Neuronal stem cell (in vitro differentiated cells): Measurements from ENCODE around the gene FLNC.

Experiments
- DNase-seq: peaks from one replicate; pipeline ENCODE4 v3.0.0-alpha.2; 2013; ENCODE audit warnings: low spot score
- H2AFZ ChIP-seq: one replicate; pipeline ENCODE4 v1.6.1; 2013; ENCODE audit warnings: mild to moderate bottlenecking, low read length, inconsistent platforms
- H2AK5ac ChIP-seq: 2 replicates; pipeline ENCODE4 v1.6.1; 2013; ENCODE audit warnings: low read depth, mild to moderate bottlenecking, inconsistent platforms, low read length, moderate library complexity, mixed read lengths
- H2BK120ac ChIP-seq: 2 replicates; pipeline ENCODE4 v1.6.1; 2013; ENCODE audit warnings: low read depth, mild to moderate bottlenecking, inconsistent platforms, low read length, moderate library complexity, mixed read lengths
- H2BK12ac ChIP-seq: one replicate; pipeline ENCODE4 v1.6.1; 2013; ENCODE audit warnings: low read length, inconsistent platforms
- H2BK15ac ChIP-seq: 2 replicates; pipeline ENCODE4 v1.6.1; 2013; ENCODE audit warnings: mild to moderate bottlenecking, low read length, inconsistent platforms, mixed read lengths
- H2BK5ac ChIP-seq: one replicate; pipeline ENCODE4 v1.6.1; 2013; ENCODE audit warnings: inconsistent platforms, mild to moderate bottlenecking, low read length, moderate library complexity
- H3K14ac ChIP-seq: one replicate; pipeline ENCODE4 v1.6.1; 2013; ENCODE audit warnings: low read length, inconsistent platforms
- H3K18ac ChIP-seq: 2 replicates; pipeline ENCODE4 v1.6.1; 2013; ENCODE audit warnings: low read length, inconsistent platforms
- H3K23ac ChIP-seq: 2 replicates; pipeline ENCODE4 v1.6.1; 2013; ENCODE audit warnings: low read depth, mild to moderate bottlenecking, mixed read lengths, low read length, inconsistent platforms; ENCODE audit not compliant: poor library complexity
- H3K27ac ChIP-seq: replicated peaks from 3 replicates; pipeline ENCODE4 v1.5.1; 2013; ENCODE audit warnings: low read length, inconsistent platforms
- H3K27me3 ChIP-seq, 3 experiments: 2 replicates each; pipeline ENCODE4 v1.6.1; 2013; ENCODE audit warnings: low read length in 3 of 3, mild to moderate bottlenecking in 2 of 3, inconsistent platforms in 1 of 3, low read depth in 1 of 3, mixed read lengths in 1 of 3, moderate library complexity in 1 of 3; ENCODE audit not compliant: control insufficient read depth in 3 of 3, insufficient read depth in 3 of 3
- H3K36me3 ChIP-seq, 2 donors: replicated peaks in 1 of 2; 2 replicates each; pipeline ENCODE4 v1.6.1; 2013; ENCODE audit warnings: low read length in 2 of 2; ENCODE audit not compliant: control insufficient read depth in 2 of 2, insufficient read depth in 2 of 2
- H3K4ac ChIP-seq: 2 replicates; pipeline ENCODE4 v1.6.1; 2013; ENCODE audit warnings: inconsistent platforms, mild to moderate bottlenecking, low read length, moderate library complexity
- H3K4me1 ChIP-seq, 2 donors: 1 replicate in 1 of 2; 2 replicates in 1 of 2; pipeline ENCODE4 v1.6.1; 2013; ENCODE audit warnings: low read length in 2 of 2, low read depth in 1 of 2; ENCODE audit not compliant: control insufficient read depth in 2 of 2, insufficient read depth in 1 of 2
- H3K4me2 ChIP-seq: one replicate; pipeline ENCODE4 v1.6.1; 2013; ENCODE audit warnings: mild to moderate bottlenecking, low read length, inconsistent platforms; ENCODE audit not compliant: insufficient read depth, poor library complexity, severe bottlenecking
- H3K4me3 ChIP-seq, 2 donors: 2 replicates each; pipeline ENCODE4 v1.5.1; 2013; ENCODE audit warnings: low read length in 2 of 2, mild to moderate bottlenecking in 2 of 2, inconsistent platforms in 1 of 2, moderate library complexity in 1 of 2
- H3K79me1 ChIP-seq: one replicate; pipeline ENCODE4 v1.6.1; 2013; ENCODE audit warnings: low read depth, mild to moderate bottlenecking, inconsistent platforms, low read length, moderate library complexity
- H3K9ac ChIP-seq: one replicate; pipeline ENCODE4 v1.6.1; 2013; ENCODE audit warnings: mild to moderate bottlenecking, low read depth, low read length, inconsistent platforms; ENCODE audit not compliant: poor library complexity
- H3K9me3 ChIP-seq, 2 donors: replicated peaks in 1 of 2; 2 replicates each; pipeline versions ENCODE3 to v1.6.1; 2013; ENCODE audit warnings: low read length in 2 of 2, mild to moderate bottlenecking in 2 of 2, inconsistent platforms in 1 of 2, low read depth in 1 of 2, mixed read lengths in 1 of 2, moderate library complexity in 1 of 2; ENCODE audit not compliant: control insufficient read depth in 2 of 2, insufficient read depth in 1 of 2
- H4K8ac ChIP-seq: one replicate; pipeline ENCODE4 v1.6.1; 2013; ENCODE audit warnings: low read depth, mild to moderate bottlenecking, inconsistent platforms, low read length, moderate library complexity
- H4K91ac ChIP-seq: one replicate; pipeline ENCODE4 v1.6.1; 2013; ENCODE audit warnings: low read length, low read depth, mild to moderate bottlenecking, inconsistent platforms; ENCODE audit not compliant: poor library complexity
- WGBS, 2 donors: extraction: QIAGEN DNeasy Blood & Tissue Kit; methylation state at CpG; one replicate each; pipeline ENCODE4 v1.1.7; 2013; ENCODE audit warnings: missing lambda C conversion rate in 2 of 2, mixed read lengths in 1 of 2; ENCODE audit not compliant: insufficient read length in 2 of 2, insufficient replicate concordance in 1 of 2; ENCODE audit errors: extremely low coverage in 2 of 2; 5-methylcytosine and 5-hydroxymethylcytosine counted together

The FLNC gene

DNA sequence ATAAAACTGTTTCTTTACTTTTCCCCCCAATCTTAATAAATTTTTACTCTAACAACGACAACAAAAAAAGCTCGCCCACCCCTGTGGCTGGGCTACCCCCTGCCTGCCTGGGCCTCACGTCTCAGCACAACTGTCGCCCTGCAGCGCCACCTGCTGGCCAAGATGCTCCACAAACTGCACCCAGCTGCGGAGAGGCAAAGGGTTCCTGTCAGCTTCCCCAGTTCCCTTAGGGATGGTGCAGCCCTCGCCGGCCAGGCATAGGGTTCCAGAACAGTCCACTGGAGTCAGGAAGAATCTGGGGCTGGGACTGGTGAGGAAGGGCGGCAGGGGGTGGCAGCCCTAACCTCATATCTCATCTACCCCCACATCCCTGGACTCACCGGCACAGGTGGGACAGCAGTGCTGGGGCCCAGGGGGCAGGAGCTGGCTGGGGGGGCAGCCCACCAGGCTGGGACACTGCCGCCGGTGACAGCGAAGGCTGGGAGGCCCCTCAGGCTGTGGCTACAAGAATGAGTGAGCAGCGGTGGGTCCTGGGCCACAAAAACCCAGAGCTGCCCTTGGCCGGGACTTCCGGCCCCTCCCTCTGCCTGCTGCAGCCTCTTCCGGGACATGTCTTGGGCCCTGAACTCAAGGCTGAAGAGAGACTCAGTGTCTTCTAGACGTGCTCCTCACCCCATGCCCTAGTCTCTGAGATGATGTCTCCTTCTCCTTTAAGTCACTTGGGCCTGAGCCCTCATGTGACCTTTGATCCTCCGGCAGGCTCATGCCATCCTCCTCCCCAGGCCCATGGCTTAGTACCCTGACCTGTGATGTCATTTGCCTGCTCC lies 53.6 kb downstream of the FLNC start:
- no peak overlapping the region for H2BK5ac ChIP-seq
- H3K18ac ChIP-seq: peak overlapping the region; percentile 67
- H3K79me1 ChIP-seq: peaks cover 8% of the 10 kb centered on the region
- peak overlapping the region; percentile 80 for H2AFZ ChIP-seq
- H3K4ac ChIP-seq: no peak overlapping the region
- peak overlapping the region in 1 of 2 donors; percentile 9 for H3K4me3 ChIP-seq
- H3K36me3 ChIP-seq: peaks cover 0 to 5% of the 10 kb centered on the region in 2 donors
- H2AK5ac ChIP-seq: peak overlapping the region; percentile 40
- peaks cover 4 to 6% of the 10 kb centered on the region in 2 donors for H3K4me1 ChIP-seq
- no peak overlapping the region for H4K8ac ChIP-seq
- H3K23ac ChIP-seq: peak overlapping the region; percentile 22
- 100% methylated on average over 1 of the region's 19 CpGs; no CpG with 5 or more reads in 1 of the 2 donors for WGBS, 2 donors
- peak; percentile 57 for DNase-seq
- no peak overlapping the region for H3K14ac ChIP-seq
- no peak overlapping the region for H2BK12ac ChIP-seq
- H3K4me2 ChIP-seq: no peak overlapping the region
- no peak overlapping the region for H3K27ac ChIP-seq
- peaks cover 0 to 7% of the 10 kb centered on the region in 2 donors for H3K9me3 ChIP-seq
- H2BK15ac ChIP-seq: no peak overlapping the region
- peak overlapping the region; percentile 66 for H3K9ac ChIP-seq
- no peak overlapping the region for H2BK120ac ChIP-seq
- H4K91ac ChIP-seq: no peak overlapping the region
- peaks cover 0 to 14% (median 5%) of the 10 kb centered on the region in 3 experiments for H3K27me3 ChIP-seq

DNA sequence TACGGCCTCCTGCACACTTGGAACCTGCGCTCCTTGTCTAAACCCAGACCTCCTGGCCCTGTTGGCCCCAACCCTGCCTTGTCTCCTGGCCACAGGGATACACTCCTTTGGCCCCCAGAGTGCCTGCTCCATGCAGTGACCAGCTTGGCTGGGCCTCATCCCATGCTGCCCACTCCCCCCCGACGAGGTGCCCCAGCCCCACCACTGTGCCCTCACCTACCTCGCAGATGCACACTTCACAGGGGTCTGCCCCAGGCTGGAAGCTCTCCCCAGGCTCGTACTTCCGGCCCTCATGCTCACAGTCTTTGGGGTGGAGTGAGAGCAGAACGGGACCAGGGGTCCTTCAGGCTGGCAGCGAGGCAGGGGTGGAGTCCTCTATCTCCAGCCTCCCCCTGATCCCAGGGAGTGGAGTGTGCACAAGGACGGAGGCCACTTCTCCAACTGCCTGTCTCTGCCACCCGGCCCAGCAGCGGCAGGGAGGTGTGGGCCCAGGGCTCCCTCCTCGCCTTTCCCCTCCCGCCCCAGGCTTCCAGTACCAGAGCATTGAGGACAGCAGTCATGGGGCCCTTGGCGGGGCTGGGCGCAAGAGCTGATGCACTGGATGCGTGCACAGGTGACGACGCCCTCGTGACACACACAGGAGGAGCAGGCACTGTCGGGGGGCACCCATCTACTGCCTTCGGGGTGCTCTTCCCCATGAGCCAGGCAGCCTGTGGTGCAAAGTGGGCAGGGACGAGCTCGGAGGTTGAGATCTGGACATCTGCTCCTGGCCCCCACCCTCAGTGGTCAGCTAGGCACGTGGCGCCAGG lies 54.6 kb downstream of the FLNC start:
- Histone ChIP-seq H3K36me3 (peaks cover 0 to 5% of the 10 kb centered on the region in 2 donors), H2BK12ac (no peak overlapping the region), H3K4me3 (no peak overlapping the region), H3K4me1 (peaks cover 2 to 3% of the 10 kb centered on the region in 2 donors), H3K4me2 (no peak overlapping the region), H3K14ac (peak overlapping the region; percentile 71), H2BK120ac (no peak overlapping the region), H2BK5ac (no peak overlapping the region), H3K79me1 (peaks cover 8% of the 10 kb centered on the region), H3K4ac (no peak overlapping the region), H2AFZ (peak overlapping the region; percentile 13), H3K23ac (peak overlapping the region; percentile 17), H4K91ac (peak overlapping the region; percentile 53), H3K18ac (peak overlapping the region; percentile 28), H4K8ac (peak overlapping the region; percentile 43), H2AK5ac (peak overlapping the region; percentile 94), H3K27me3 (peaks cover 0 to 23% (median 5%) of the 10 kb centered on the region in 3 experiments), H2BK15ac (no peak overlapping the region), H3K27ac (no peak overlapping the region), H3K9me3 (peaks cover 0 to 7% of the 10 kb centered on the region in 2 donors), H3K9ac (peak overlapping the region; percentile 4)
- no CpG with 5 or more reads among the region's 26 CpGs for WGBS, 2 donors
- DNase-seq: no peak

DNA sequence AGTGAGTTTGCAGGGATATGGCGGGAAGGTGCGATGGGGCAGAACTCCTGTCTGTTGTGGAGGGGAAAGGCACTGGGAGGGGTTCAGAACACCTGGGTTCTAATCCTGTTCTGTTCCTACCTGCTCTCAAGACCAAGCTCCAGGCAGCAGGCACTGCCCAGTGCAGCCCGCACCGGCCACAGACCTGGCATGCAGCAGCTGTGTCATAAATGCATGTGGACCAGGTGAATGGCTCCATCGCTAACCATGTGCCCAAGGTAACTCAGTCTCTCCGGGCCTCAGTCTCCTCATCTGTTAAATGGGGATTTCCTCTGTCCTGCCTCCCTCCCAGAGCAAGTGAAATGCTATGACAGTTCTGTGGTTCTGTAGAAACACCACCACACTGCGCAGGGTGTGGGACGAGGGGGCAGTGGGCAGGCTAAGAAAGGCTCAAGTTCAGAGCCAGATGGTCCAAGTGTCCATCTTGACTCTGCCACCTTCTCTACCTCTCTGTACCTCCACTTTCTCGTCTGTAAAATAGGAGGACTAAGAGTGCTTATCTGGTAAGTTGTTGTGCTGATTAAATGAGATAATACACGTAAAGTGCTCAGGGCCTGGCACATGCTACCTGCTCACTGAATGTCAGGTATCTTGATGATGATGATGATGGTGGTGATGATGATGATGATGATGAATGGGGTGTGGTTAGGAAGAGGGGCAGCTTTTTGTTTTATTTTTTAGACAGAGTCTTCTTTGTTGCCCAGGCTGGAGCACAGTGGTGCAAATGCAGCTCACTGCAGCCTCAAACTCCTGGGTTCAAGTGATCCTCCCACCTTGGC lies 55.4 kb downstream of the FLNC start:
- Histone ChIP-seq H2AK5ac (peak overlapping the region; percentile 94), H3K14ac (no peak overlapping the region), H3K36me3 (peaks cover 0 to 5% of the 10 kb centered on the region in 2 donors), H2BK5ac (no peak overlapping the region), H3K23ac (no peak overlapping the region), H4K91ac (peak overlapping the region; percentile 53), H4K8ac (no peak overlapping the region), H2BK120ac (no peak overlapping the region), H2BK12ac (no peak overlapping the region), H2AFZ (no peak overlapping the region), H3K4me3 (no peak overlapping the region), H3K4me2 (no peak overlapping the region), H2BK15ac (no peak overlapping the region), H3K4ac (no peak overlapping the region), H3K9ac (no peak overlapping the region), H3K9me3 (peaks cover 0 to 7% of the 10 kb centered on the region in 2 donors), H3K4me1 (peaks cover 0 to 1% of the 10 kb centered on the region in 2 donors), H3K27ac (no peak overlapping the region), H3K18ac (peak overlapping the region; percentile 28), H3K27me3 (peaks cover 2 to 29% (median 11%) of the 10 kb centered on the region in 3 experiments), H3K79me1 (peaks cover 10% of the 10 kb centered on the region)
- WGBS, 2 donors: no CpG with 5 or more reads among the region's 10 CpGs
- no peak for DNase-seq
